Measurements from ENCODE around the gene BACE2.
"Not testable (repeated sequence)": the region's sequence is repeated elsewhere in the genome, so short reads cannot be mapped to it uniquely, and the experiment has no call there.

The BACE2 gene

GRCh38 chr21:41217671-41218385 lies 49.9 kb downstream of the BACE2 start:
- no peak for DNase-seq

GRCh38 chr21:41219498-41220207 lies 51.7 kb downstream of the BACE2 start:
- DNase-seq: no peak

- no peak for DNase-seq
Measured at GRCh38 chr21:41220208-41220733, 52.3 kb downstream of the BACE2 start.

- no peak for DNase-seq
Measured at GRCh38 chr21:41222247-41223068, 54.5 kb downstream of the BACE2 start.

- no peak for DNase-seq
Measured at GRCh38 chr21:41226853-41227252, 58.9 kb downstream of the BACE2 start.

GRCh38 chr21:41227357-41228005 lies 59.5 kb downstream of the BACE2 start:
- no peak for DNase-seq

GRCh38 chr21:41228006-41228370 lies 60.0 kb downstream of the BACE2 start:
- no peak for DNase-seq

GRCh38 chr21:41228492-41228891 lies 60.5 kb downstream of the BACE2 start:
- DNase-seq: peak; percentile 34

- DNase-seq: no peak
Measured at GRCh38 chr21:41228958-41229357, 61.0 kb downstream of the BACE2 start.

GRCh38 chr21:41229509-41230248 lies 61.7 kb downstream of the BACE2 start:
- no peak for DNase-seq

GRCh38 chr21:41230497-41230896 lies 62.5 kb downstream of the BACE2 start:
- no peak for DNase-seq

- DNase-seq: no peak
Measured at GRCh38 chr21:41231060-41231459, 63.1 kb downstream of the BACE2 start.

- DNase-seq: no peak
Measured at GRCh38 chr21:41232013-41232412, 64.1 kb downstream of the BACE2 start.

GRCh38 chr21:41233916-41234315 lies 66.0 kb downstream of the BACE2 start:
- DNase-seq: no peak

GRCh38 chr21:41234569-41234968 lies 66.6 kb downstream of the BACE2 start:
- DNase-seq: peak; percentile 84

- DNase-seq: peak; percentile 91
Measured at GRCh38 chr21:41235201-41235600, 67.2 kb downstream of the BACE2 start.

GRCh38 chr21:41236352-41236973 lies 68.5 kb downstream of the BACE2 start:
- DNase-seq: no peak

GRCh38 chr21:41238081-41238796 lies 70.3 kb downstream of the BACE2 start:
- DNase-seq: not testable (repeated sequence)

- no peak for DNase-seq
Measured at GRCh38 chr21:41240040-41240439, 72.1 kb downstream of the BACE2 start.

GRCh38 chr21:41241341-41241740 lies 73.4 kb downstream of the BACE2 start:
- DNase-seq: peak; percentile 88

- peak; percentile 29 for DNase-seq
Measured at GRCh38 chr21:41242238-41242829, 74.4 kb downstream of the BACE2 start.
